SK-MEL-5 (cell line): ENCODE results near the gene SORCS2. TPM values are rescaled to one million over a fixed set of nuclear protein-coding genes. Genes with fewer than 3 reads are reported as not detected.

Source experiments
- DNase-seq: peaks from one replicate; pipeline ENCODE4 v3.0.0-alpha.2; 2016; ENCODE audit warnings: low read depth, low spot score
- in situ Hi-C: cut with HindIII; loops from 2 replicates; pipeline ENCODE4 v1.10.0; 2016; ENCODE audit warnings: low sequenced_read_pairs, high pct_unique_total_duplicates, low pct_unique_long_range_greater_than_20kb
- total RNA-seq: library from RNA; depleted of rRNA; stranded (reverse); fragments of >200 nt; shearing (Covaris generic); gene quantifications from 2 replicates; pipeline ENCODE4 v1.2.3, GENCODE V29; 2014

Gene SORCS2
- total RNA-seq, 1 experiment from 2014 or later, result not detected

DNA sequence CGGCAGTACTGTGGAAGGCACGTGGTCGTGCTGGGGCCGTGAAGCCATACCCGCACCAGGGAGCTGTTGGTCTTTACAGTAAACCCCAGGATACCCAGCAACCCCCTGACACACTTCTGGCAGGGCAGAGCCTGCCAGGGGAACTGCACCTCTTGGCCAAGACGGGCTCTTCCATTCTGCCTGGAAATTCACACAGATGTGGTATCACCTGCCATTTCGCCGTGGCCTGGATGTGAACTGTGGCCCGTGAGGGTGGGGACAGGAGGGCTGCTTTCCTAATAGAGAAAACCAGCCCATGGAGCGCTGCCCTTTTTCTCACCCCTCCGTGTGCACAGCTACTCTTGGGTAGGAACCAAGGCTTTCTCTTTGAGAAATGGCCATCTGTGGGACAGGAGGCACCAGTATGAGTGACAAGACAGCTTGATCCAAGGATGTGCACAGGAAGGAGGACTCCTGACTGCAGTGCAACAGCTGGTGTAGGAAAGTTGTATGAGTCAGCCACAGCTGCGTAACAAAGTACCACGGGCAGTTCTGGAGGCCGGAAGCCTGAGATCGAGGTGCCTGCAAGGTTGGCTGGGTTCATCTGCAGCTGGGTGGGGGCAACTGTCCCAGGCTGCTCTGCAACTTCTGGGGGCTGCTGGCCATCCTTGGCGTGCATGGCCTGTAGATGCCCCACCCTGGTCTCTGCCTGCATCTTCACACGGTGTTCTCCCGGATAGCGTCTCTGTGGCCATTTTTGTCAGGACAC, 146.7 kb downstream of the SORCS2 start:
- DNase-seq, result no peak
- in situ Hi-C loops, result no loop called here

DNA sequence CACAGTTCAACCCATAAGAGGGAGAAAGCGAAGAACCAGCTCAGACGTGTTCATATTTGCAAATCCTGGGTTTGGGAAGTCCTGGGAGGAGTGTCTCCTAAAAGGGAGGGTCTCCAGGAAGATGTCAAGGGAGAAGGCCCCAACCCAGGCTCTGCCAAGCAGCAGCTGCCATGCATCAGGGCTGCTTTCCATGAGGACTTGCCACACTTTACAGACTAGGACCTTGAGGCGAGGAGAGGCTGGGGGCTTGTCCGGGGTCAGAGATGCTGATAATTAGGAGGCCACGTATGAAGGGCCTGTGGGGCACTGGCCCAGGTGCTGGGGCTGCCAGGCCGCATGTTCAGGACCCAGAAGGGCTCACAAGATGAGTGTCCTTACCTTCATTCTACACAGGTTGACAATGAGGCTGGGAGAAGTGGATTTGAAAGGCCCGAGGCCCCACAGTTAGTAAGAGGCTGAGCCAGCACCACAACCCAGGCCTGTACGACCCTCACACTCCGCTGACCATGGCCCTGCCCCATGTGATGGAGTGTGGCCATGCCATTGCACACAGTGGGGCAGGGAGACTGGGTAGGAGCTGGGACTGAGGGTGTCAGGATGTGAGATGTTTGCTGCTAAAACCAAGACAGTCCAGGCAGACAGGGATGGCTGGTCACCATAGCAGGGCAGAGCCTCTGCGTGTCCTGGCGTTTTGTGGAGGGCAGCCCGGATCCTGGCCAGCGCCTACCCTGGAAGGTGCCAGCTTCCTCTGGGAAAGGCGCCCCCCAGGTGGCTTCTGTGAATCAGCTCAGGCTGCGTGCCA, 147.6 kb downstream of the SORCS2 start:
- in situ Hi-C loops, result no loop called here
- DNase-seq, result no peak

- in situ Hi-C loops, result no loop called here
- no peak for DNase-seq
These were observed 148.5 kb downstream of the SORCS2 start for GRCh38 chr4:7340553-7341433.

DNA sequence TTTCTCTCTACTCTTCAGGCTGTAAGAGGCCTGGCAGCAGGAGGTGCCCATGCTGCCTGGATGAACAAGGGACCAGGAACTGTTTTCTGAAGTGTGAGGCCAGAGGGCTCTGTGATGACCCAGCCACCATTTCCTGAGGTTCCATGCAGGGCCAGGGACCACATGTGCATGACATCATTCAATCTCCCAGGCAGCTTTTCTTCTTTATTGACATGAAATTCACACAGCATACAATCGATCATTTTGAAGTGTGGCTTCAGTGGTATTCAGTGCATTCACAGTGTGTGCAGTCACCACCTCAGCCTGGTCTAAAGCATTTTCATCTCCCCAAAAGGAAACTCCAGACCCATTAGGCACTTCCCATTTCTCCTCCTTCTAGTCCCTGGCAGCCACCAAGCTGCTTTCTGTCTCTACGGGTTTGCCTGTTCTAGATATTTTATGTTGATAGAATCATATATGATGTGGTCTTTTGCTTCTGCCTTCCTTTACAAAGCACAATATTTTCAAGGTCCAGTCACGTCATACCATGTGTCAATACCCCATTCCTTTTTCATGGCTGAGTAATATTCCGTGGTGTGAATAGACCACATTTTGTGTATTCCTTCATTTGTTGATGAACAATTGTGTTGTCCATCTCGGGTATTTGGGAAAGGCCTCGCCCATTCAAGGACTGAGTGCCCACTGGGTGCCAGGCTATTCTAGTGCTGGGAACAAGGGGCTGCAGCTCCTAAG, 149.3 kb downstream of the SORCS2 start:
- in situ Hi-C loops, result no loop called here
- DNase-seq, result no peak

GRCh38 chr4:7342223-7343080, 150.1 kb downstream of the SORCS2 start:
- in situ Hi-C loops, result no loop called here
- no peak for DNase-seq

DNA sequence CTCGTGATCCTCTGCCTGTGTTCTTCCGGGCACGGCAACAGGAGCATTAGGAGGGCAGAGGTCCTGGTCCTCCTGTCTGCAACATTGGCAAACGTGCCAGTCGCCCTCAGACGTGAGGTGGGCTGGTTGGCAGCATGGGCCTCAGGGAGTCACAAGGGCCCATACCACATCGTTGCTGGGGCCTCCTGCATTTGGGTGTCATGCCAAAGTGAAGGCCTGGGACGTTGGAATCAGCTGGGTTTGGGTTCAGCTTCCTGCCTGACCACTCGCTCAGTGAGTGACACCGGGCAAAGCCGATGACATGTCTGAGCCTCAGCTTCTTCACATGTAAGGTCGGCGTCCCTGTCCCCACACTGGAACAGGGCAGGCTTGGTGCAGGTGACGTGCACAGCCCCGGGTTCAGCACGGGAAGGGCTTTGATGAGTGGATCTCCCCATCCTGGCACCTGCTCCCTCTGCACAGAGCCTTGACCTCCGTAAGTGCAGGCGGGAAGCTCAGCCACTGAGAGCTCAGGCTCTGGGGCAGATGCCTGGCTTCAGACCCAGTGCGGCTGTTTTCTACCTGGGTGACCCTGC, 150.8 kb downstream of the SORCS2 start:
- in situ Hi-C loops, result no loop called here

DNA sequence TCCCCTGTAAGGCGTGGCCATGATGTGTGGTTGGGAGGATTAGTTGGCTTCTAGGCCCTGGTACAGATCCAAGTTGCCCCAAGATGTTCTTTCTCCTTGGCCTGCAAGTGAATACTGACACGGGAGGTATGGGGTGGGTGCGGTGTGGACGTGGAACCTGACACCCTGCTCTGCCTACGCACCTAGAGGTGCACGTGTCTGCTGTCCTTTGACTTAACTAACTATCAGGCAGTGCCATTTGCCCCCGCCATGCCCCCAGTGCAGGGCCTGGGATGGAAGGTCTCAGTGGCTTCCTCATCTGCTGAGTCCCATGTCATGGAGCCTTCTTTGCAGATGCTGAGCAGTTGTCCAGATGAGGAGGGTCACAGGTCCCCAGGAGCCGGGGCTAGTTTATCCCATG, 151.6 kb downstream of the SORCS2 start:
- in situ Hi-C loops, result no loop called here
- no peak for DNase-seq

More for the DNA sequence above, 150.8 kb downstream of the SORCS2 start:
- DNase-seq, result no peak

GRCh38 chr4:7344636-7345155, 152.4 kb downstream of the SORCS2 start:
- in situ Hi-C loops, result no loop called here
- no peak for DNase-seq

GRCh38 chr4:7347981-7348380, 155.6 kb downstream of the SORCS2 start:
- in situ Hi-C loops, result no loop called here
- DNase-seq, result no peak

DNA sequence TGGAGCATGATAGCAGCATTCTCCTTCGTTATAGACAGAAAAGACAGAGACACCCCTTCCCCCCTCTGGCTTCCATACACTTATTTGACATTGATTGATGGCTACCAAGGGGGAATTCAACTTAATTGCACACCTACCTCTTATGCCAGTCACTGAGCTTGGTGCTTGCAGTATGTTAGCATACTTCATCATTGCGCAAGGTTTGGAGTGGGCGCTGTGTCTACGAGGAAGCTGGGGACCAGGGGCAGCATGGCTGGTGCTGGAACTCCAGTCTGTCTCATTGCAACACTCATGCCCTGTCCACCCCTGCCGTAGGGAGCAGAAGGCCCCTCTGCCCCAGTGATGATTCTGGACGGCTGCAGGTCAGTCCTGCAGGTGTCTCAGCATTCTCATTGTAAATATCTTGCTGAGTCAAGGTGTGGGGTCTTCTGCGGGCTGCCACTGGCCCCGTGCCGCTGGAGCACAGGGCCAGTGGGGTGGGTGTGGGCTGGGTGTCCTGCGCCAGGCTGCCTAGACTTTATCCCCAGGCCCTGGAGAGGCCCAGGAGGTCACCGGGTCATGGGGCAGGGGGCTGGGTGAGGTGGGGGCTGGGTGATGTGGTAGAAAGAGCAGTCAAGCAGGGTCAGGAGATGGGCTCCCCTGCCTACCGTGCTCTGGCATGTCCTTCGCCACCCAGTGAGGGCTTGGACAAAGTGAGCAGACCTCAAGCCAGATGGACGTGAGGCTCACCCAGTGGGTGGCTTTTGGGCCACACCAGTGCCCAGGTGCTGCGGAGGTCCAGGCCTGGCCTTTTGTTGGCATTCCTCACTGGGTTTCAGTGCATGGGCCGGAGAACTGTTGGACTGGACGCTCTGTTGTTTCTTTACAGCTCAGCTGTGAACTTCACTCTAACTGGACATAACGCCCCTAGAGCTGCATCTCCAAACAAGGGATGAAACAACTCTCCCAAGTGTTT, 156.9 kb downstream of the SORCS2 start:
- in situ Hi-C loops, result no loop called here
- no peak for DNase-seq

DNA sequence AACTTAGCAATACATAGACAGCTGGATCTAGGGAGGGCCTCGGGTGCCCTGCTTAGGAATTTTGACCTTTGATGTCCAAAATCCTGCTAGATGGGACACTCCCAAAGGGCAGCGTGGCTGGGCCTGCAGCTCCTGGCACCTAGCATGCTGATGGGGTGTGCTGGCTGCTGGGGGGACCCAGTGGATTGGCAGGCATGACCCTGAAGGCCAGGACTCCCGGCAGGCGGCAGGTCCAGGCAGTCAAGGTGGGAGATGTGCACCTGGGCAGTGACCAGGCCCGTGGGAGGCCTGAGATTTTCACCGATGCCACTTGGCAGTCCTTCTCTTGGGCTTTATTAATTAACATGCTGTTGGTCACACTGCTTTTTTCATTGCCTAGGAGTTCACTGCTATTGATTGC, 158.1 kb downstream of the SORCS2 start:
- DNase-seq, result no peak
- in situ Hi-C loops, result no loop called here

DNA sequence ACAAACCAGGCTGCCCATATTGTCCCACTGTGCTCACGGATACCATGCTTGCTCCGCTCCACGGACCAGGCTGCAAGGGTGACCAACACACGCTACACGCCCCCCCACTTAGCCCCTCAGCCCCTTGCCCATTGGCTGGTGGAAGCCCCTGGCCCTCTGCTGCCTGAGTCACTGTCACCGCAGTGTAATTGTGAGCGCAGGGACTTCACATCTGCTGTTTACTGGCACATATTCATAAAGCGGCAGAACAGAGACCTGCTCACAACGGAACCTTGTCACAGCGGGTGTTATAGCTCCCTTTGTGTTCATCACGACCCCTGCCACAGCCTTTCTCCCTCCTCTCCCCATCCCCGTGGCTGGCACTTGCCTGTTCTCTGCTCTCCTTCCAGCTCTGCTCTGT, 158.7 kb downstream of the SORCS2 start:
- DNase-seq, result no peak
- in situ Hi-C loops, result no loop called here

DNA sequence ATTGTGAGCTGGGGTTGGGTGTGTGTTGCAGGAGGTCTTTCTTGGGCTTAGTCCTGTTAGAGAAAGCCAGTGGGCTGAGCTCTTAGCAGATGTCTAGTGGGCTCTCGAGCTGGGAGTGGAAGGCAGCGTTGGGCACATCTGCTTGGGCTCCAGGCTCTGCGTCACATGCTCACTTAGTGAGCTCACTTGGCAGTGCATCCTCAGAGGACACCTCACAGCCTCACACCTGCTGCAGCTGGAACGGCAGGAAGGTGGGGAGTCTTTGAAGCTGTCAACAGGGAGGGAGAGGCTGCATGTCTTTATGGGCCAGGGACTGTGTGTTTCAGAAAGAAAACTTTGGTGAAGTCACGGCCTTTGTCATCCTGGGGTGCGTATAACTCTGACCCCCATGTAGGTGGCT, 160.1 kb downstream of the SORCS2 start:
- no peak for DNase-seq
- in situ Hi-C loops, result no loop called here

GRCh38 chr4:7353046-7353790, 160.9 kb downstream of the SORCS2 start:
- DNase-seq, result no peak
- in situ Hi-C loops, result no loop called here
